Body of pancreas (tissue), 4 donors: Measurements from ENCODE around the gene PDPK1.

Experiments used
- POLR2A ChIP-seq, 3 donors: fragments of 450-650 bp; IDR thresholded peaks; one replicate each; pipeline ENCODE4 v1.6.1; 2016; ENCODE audit warnings: antibody characterized with exemption in 3 of 3, mild to moderate bottlenecking in 2 of 3
- TF ChIP-seq, protein P1 (sequence below), 7 experiments: fragments of 450-650 bp in 4 of 7; fragments of 200-600 bp in 3 of 7; sonication (generic) in 3 of 7; IDR thresholded peaks; one replicate each; pipeline ENCODE4 v1.5.1; 2016 to 2019; ENCODE audit warnings: antibody characterized with exemption in 7 of 7

DNA sequence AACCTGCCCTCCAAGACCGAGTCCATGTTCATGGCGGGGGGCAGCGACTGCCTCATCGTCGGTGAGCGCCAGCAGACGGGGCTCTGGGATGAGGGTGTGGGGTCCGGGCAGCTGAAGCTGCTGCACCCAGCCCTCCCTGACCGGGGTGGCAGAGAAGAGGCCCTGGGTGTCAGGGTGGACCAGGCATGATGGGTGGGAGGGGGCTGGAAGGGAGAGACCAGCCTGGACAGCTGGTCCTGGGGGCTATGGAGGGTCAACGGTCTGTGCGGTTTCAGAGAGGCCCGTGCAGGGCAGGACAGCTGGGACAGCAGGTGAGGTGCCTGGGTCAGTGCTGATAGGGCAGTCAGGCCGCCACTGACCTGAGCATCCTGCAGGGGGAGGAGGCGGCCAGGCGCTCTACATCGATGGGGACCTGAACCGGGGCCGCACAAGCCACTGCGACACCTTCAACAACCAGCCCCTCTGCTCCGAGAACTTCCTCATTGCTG lies 37.3 kb upstream of the PDPK1 start:
- TF ChIP-seq, protein P1, sequence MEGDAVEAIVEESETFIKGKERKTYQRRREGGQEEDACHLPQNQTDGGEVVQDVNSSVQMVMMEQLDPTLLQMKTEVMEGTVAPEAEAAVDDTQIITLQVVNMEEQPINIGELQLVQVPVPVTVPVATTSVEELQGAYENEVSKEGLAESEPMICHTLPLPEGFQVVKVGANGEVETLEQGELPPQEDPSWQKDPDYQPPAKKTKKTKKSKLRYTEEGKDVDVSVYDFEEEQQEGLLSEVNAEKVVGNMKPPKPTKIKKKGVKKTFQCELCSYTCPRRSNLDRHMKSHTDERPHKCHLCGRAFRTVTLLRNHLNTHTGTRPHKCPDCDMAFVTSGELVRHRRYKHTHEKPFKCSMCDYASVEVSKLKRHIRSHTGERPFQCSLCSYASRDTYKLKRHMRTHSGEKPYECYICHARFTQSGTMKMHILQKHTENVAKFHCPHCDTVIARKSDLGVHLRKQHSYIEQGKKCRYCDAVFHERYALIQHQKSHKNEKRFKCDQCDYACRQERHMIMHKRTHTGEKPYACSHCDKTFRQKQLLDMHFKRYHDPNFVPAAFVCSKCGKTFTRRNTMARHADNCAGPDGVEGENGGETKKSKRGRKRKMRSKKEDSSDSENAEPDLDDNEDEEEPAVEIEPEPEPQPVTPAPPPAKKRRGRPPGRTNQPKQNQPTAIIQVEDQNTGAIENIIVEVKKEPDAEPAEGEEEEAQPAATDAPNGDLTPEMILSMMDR (IDR thresholded peaks at IDR 0.05): no peak
- TF ChIP-seq POLR2A (IDR thresholded peaks at IDR 0.05): no peak
